Measurements from ENCODE around the gene LSMEM2.
"Not testable (repeated sequence)": the region's sequence is repeated elsewhere in the genome, so short reads cannot be mapped to it uniquely, and the experiment has no call there.

The LSMEM2 gene

DNA sequence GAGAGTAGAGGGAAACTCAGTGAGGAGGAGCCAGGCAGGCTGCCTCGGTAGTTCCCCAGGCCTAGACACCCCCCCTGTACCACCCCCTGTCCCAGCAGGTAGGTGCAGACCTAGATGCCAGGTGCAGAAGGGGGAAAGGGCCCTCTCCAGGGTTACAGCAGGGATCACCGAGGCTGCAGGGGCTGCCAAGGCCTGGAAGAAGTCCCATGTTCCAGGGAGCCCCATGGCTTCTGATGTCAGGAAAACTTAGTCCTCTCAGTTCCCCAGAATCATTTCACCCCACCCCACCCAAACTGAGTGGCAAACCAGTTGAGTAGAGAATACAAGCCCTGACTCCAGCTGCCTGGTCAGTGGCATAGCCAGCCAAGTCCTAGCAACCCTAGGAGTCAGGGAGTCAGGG lies 17.4 kb upstream of the LSMEM2 start:
- Histone ChIP-seq H3K4me1 (ENCODE audit: insufficient read depth, low read length, poor library complexity, severe bottlenecking) (peaks cover 13% of the 10 kb centered on the region), H3K27me3 (ENCODE audit: insufficient read depth, low read length, poor library complexity, severe bottlenecking) (no peaks in the 10 kb centered on the region), H2AFZ (ENCODE audit: low read length) (no peak overlapping the region), H3F3A (ENCODE audit: low read depth) (peaks cover 4% of the 10 kb centered on the region; the same call in 1 of the 2 replicates), H4K20me1 (ENCODE audit: insufficient read depth, low read length, poor library complexity, severe bottlenecking) (peaks cover 5% of the 10 kb centered on the region), H3K4me2 (ENCODE audit: low read depth, low read length, poor library complexity, severe bottlenecking) (peak overlapping the region; percentile 93), H3K9me3 (ENCODE audit: insufficient read depth, low read depth, low read length) (no peaks in the 10 kb centered on the region), H3K79me2 (ENCODE audit: insufficient read depth, low read length) (peaks cover 12% of the 10 kb centered on the region; the same call in 1 of the 2 replicates), H3K9me2 (replicated peaks; ENCODE audit: low read depth, low read length) (no peaks in the 10 kb centered on the region), H3K4me3 (ENCODE audit: low read length, poor library complexity, severe bottlenecking) (peak overlapping the region; percentile 90), H3K9ac (ENCODE audit: low read depth, low read length, poor library complexity, severe bottlenecking) (peak overlapping the region; percentile 86), H3K36me3 (ENCODE audit: insufficient read depth, low read length) (peaks cover 30% of the 10 kb centered on the region; the same call in 1 of the 2 replicates)
- TF ChIP-seq, protein P1, sequence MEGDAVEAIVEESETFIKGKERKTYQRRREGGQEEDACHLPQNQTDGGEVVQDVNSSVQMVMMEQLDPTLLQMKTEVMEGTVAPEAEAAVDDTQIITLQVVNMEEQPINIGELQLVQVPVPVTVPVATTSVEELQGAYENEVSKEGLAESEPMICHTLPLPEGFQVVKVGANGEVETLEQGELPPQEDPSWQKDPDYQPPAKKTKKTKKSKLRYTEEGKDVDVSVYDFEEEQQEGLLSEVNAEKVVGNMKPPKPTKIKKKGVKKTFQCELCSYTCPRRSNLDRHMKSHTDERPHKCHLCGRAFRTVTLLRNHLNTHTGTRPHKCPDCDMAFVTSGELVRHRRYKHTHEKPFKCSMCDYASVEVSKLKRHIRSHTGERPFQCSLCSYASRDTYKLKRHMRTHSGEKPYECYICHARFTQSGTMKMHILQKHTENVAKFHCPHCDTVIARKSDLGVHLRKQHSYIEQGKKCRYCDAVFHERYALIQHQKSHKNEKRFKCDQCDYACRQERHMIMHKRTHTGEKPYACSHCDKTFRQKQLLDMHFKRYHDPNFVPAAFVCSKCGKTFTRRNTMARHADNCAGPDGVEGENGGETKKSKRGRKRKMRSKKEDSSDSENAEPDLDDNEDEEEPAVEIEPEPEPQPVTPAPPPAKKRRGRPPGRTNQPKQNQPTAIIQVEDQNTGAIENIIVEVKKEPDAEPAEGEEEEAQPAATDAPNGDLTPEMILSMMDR (conservative IDR thresholded peaks at IDR 0.05; ENCODE audit: low read length) = no peak
- no peak for TF ChIP-seq EZH2phosphoT487 (IDR thresholded peaks at IDR 0.05; ENCODE audit: borderline replicate concordance)

DNA sequence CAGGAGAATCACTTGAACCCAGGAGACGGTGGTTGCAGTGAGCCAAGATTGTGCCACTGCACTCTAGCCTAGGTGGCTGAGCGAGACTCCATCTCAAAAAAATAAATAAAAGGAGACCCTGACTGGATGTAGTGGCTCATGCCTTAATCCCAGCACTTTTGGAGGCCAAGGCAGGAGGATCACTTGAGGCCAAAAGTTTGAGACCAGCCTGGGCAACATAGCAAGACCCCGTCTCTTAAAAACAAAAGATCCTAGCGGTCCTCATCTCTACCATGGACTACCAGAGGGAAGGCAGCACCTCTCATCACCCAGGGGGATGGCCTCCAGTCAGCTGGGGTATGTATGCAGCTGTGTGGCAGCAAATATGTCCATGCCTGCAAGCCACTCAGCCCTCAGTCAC lies 16.7 kb upstream of the LSMEM2 start:
- Histone ChIP-seq H3K4me1 (ENCODE audit: insufficient read depth, low read length, poor library complexity, severe bottlenecking) (peaks cover 13% of the 10 kb centered on the region), H3K79me2 (ENCODE audit: insufficient read depth, low read length) (peaks cover 12% of the 10 kb centered on the region; the same call in 1 of the 2 replicates), H3K36me3 (ENCODE audit: insufficient read depth, low read length) (peaks cover 23% of the 10 kb centered on the region; the same call in 1 of the 2 replicates)
- H3F3A ChIP-seq (ENCODE audit: low read depth); H2AFZ ChIP-seq (ENCODE audit: low read length); H3K4me2 ChIP-seq (ENCODE audit: low read depth, low read length, poor library complexity, severe bottlenecking); H3K9ac ChIP-seq (ENCODE audit: low read depth, low read length, poor library complexity, severe bottlenecking); H3K9me2 ChIP-seq (replicated peaks; ENCODE audit: low read depth, low read length); H3K4me3 ChIP-seq (ENCODE audit: low read length, poor library complexity, severe bottlenecking); H3K9me3 ChIP-seq (ENCODE audit: insufficient read depth, low read depth, low read length); H4K20me1 ChIP-seq (ENCODE audit: insufficient read depth, low read length, poor library complexity, severe bottlenecking); H3K27me3 ChIP-seq (ENCODE audit: insufficient read depth, low read length, poor library complexity, severe bottlenecking): not testable (repeated sequence)

DNA sequence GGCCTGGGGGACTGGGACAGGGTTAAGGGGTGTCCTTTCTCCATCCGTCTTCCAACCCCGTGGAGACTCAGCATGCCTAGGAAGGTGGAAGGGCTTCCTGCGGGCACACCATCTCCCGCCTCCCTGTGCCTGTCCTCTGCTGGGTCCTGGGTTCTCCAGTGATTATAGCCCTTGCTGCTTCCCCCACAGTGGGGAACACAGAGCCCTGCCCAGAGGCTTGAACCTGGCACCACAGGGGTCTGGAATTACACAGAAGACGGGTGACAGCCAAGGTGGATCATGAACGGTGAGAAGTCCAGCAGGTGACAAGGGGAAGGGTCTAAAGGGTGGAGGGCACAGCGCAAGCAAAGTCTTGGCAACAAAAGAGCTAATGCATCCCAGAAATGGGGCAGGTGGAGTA lies 16.1 kb upstream of the LSMEM2 start:
- H3K9ac ChIP-seq (ENCODE audit: low read depth, low read length, poor library complexity, severe bottlenecking) = no peak overlapping the region
- H3K4me1 ChIP-seq (ENCODE audit: insufficient read depth, low read length, poor library complexity, severe bottlenecking) = peaks cover 13% of the 10 kb centered on the region
- no peak overlapping the region for H3K4me3 ChIP-seq (ENCODE audit: low read length, poor library complexity, severe bottlenecking)
- no peak for TF ChIP-seq EZH2phosphoT487 (IDR thresholded peaks at IDR 0.05; ENCODE audit: borderline replicate concordance)
- TF ChIP-seq, protein P1 (conservative IDR thresholded peaks at IDR 0.05; ENCODE audit: low read length) = no peak
- peaks cover 17% of the 10 kb centered on the region; the same call in 1 of the 2 replicates for H3K36me3 ChIP-seq (ENCODE audit: insufficient read depth, low read length)
- no peaks in the 10 kb centered on the region for H3K9me3 ChIP-seq (ENCODE audit: insufficient read depth, low read depth, low read length)
- H3K4me2 ChIP-seq (ENCODE audit: low read depth, low read length, poor library complexity, severe bottlenecking) = no peak overlapping the region
- peaks cover 2% of the 10 kb centered on the region for H4K20me1 ChIP-seq (ENCODE audit: insufficient read depth, low read length, poor library complexity, severe bottlenecking)
- peaks cover 4% of the 10 kb centered on the region; the same call in 1 of the 2 replicates for H3F3A ChIP-seq (ENCODE audit: low read depth)
- H3K79me2 ChIP-seq (ENCODE audit: insufficient read depth, low read length) = peaks cover 12% of the 10 kb centered on the region; the same call in 1 of the 2 replicates
- no peak overlapping the region for H2AFZ ChIP-seq (ENCODE audit: low read length)
- no peaks in the 10 kb centered on the region for H3K9me2 ChIP-seq (replicated peaks; ENCODE audit: low read depth, low read length)
- H3K27me3 ChIP-seq (ENCODE audit: insufficient read depth, low read length, poor library complexity, severe bottlenecking) = no peaks in the 10 kb centered on the region

All from Loucy (cell line).